GM23338 (cell line): ENCODE measurements around the gene SPEM3. TPM values are rescaled to one million over a fixed set of nuclear protein-coding genes. Genes with fewer than 3 reads are reported as not detected.

ENCODE experiments used
- ATAC-seq: fragments of 200-7000 bp; cut with Tn5 transposase; 3 replicates; pipeline ENCODE4 v1.9.1; 2020
- DNase-seq: peaks from one replicate; pipeline ENCODE4 v3.0.0-alpha.2; 2015; ENCODE audit warnings: low spot score
- H2AFZ ChIP-seq: fragments of 200-600 bp; sonication (generic); 2 replicates; pipeline ENCODE4 v1.8.0; 2016; ENCODE audit warnings: antibody characterized with exemption, mild to moderate bottlenecking, moderate library complexity
- H3F3A ChIP-seq: fragments of 200-600 bp; sonication (generic); replicated peaks from 2 replicates; pipeline ENCODE4 v1.8.0; 2017; ENCODE audit warnings: antibody characterized with exemption, mixed run types, low read depth
- H3K27ac ChIP-seq: fragments of 200-600 bp; sonication (generic); 2 replicates; pipeline ENCODE4 v1.6.1; 2016; ENCODE audit warnings: low read depth
- H3K27me3 ChIP-seq: fragments of 200-600 bp; sonication (generic); 2 replicates; pipeline ENCODE4 v1.8.0; 2016; ENCODE audit warnings: mild to moderate bottlenecking, mixed run types, moderate library complexity; ENCODE audit not compliant: insufficient read depth
- H3K36me3 ChIP-seq: fragments of 200-600 bp; sonication (generic); 2 replicates; pipeline ENCODE4 v1.8.0; 2016; ENCODE audit warnings: mild to moderate bottlenecking; ENCODE audit not compliant: insufficient read depth
- H3K4me1 ChIP-seq: fragments of 200-600 bp; sonication (generic); 2 replicates; pipeline ENCODE4 v1.8.0; 2016; ENCODE audit warnings: mild to moderate bottlenecking, moderate library complexity; ENCODE audit not compliant: insufficient read depth
- H3K4me2 ChIP-seq: fragments of 200-600 bp; sonication (generic); 2 replicates; pipeline ENCODE4 v1.7.1; 2017; ENCODE audit warnings: mixed run types
- H3K4me3 ChIP-seq: fragments of 200-600 bp; sonication (generic); 2 replicates; pipeline ENCODE4 v1.6.1; 2016; ENCODE audit warnings: mixed run types
- H3K79me2 ChIP-seq: fragments of 200-600 bp; sonication (generic); replicated peaks from 2 replicates; pipeline ENCODE4 v1.8.0; 2017; ENCODE audit warnings: mild to moderate bottlenecking; ENCODE audit not compliant: insufficient read depth
- H3K9me2 ChIP-seq: fragments of 200-600 bp; sonication (generic); 2 replicates; pipeline ENCODE4 v1.8.0; 2017; ENCODE audit not compliant: insufficient read depth
- H4K20me1 ChIP-seq: fragments of 200-600 bp; sonication (generic); replicated peaks from 2 replicates; pipeline ENCODE4 v1.8.0; 2017; ENCODE audit warnings: mild to moderate bottlenecking; ENCODE audit not compliant: insufficient read depth
- H3K27ac Mint-ChIP-seq: 2 replicates; pipeline ENCODE4 v1.8.0; 2020; ENCODE audit warnings: inconsistent platforms, mild to moderate bottlenecking, moderate library complexity, mixed read lengths
- H3K27me3 Mint-ChIP-seq: 3 replicates; pipeline ENCODE4 v1.8.0; 2022; ENCODE audit warnings: low read depth, mild to moderate bottlenecking, moderate library complexity, mixed read lengths, inconsistent platforms; ENCODE audit not compliant: insufficient read depth, poor library complexity
- H3K36me3 Mint-ChIP-seq: 3 replicates; pipeline ENCODE4 v1.8.0; 2021; ENCODE audit warnings: low read depth, mild to moderate bottlenecking, inconsistent platforms, moderate library complexity, mixed read lengths
- H3K4me1 Mint-ChIP-seq: 3 replicates; pipeline ENCODE4 v1.8.0; 2020; ENCODE audit warnings: mild to moderate bottlenecking, inconsistent platforms, mixed read lengths
- H3K4me3 Mint-ChIP-seq: 3 replicates; pipeline ENCODE4 v1.8.0; 2021; ENCODE audit warnings: moderate library complexity, mild to moderate bottlenecking, inconsistent platforms, mixed read lengths
- H3K9me3 Mint-ChIP-seq: 3 replicates; pipeline ENCODE4 v1.8.0; 2020; ENCODE audit warnings: moderate library complexity, mild to moderate bottlenecking, inconsistent platforms, mixed read lengths
- EZH2phosphoT487 ChIP-seq: fragments of 200-600 bp; sonication (generic); IDR thresholded peaks from one replicate; pipeline ENCODE4 v1.8.1; 2018; ENCODE audit warnings: antibody characterized with exemption; ENCODE audit not compliant: unreplicated experiment
- POLR2AphosphoS5 ChIP-seq: IDR thresholded peaks from 2 replicates; pipeline ENCODE4 v1.6.1; 2016; ENCODE audit warnings: antibody characterized with exemption, low read depth
- ZNF114 ChIP-seq: fragments of 250-450 bp; sonication (Bioruptor Pico); IDR thresholded peaks from 2 replicates; pipeline ENCODE4 v1.5.0; 2020; ENCODE audit warnings: mild to moderate bottlenecking, moderate library complexity
- ZNF331 ChIP-seq: fragments of 250-450 bp; sonication (Bioruptor Pico); IDR thresholded peaks from 2 replicates; pipeline ENCODE4 v1.5.0; 2020; ENCODE audit warnings: low read depth, mild to moderate bottlenecking, moderate library complexity
- polyA plus RNA-seq: library from polyadenylated mRNA; unstranded; fragments of >200 nt; fragmentation: Nextera tagmentation; extraction: Ambion mirVana; gene quantifications from 2 replicates; pipeline ENCODE4 v1.2.1, GENCODE V29; 2016
- total RNA-seq: library from RNA; depleted of rRNA; stranded (reverse); fragments of >200 nt; shearing (Covaris generic); gene quantifications from 2 replicates; pipeline ENCODE4 v1.2.3, GENCODE V29; 2014
- TF ChIP-seq, protein P1 (sequence below): IDR thresholded peaks from one replicate; pipeline ENCODE4 v1.6.1; 2018; ENCODE audit warnings: antibody characterized with exemption; ENCODE audit not compliant: unreplicated experiment
- TF ChIP-seq, protein P2 (sequence below): IDR thresholded peaks from 2 replicates; pipeline ENCODE4 v1.6.1; 2016; ENCODE audit warnings: antibody characterized with exemption
- TF ChIP-seq, protein P3 (sequence below): fragments of 250-450 bp; sonication (Bioruptor Pico); IDR thresholded peaks from 2 replicates; pipeline ENCODE4 v1.5.0; 2020; ENCODE audit warnings: mild to moderate bottlenecking, moderate library complexity

Gene SPEM3
- total and polyA plus RNA-seq, 2 experiments from 2014 or later, result not detected

DNA sequence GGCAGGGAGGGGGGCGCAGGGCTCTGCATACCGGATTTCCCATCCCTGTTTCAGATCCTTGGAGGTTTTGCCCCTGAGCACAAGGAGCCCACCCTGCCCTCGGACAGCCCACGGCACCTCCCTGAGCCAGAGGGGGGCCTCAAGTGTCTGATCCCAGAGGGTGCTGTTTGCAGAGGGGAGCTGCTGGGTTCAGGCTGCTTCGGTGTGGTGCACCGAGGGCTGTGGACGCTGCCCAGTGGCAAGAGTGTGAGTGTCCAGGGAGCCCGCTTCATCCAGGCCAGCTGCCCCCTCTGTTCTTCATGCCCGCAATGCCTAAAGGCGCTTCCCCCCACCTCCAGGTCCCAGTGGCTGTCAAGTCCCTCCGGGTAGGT lies 45.3 kb upstream of the SPEM3 start (continued):
- TF ChIP-seq ZNF331 (CRISPR knock-in tag), result no peak
- no peak for TF ChIP-seq EZH2phosphoT487
- TF ChIP-seq, protein P1, sequence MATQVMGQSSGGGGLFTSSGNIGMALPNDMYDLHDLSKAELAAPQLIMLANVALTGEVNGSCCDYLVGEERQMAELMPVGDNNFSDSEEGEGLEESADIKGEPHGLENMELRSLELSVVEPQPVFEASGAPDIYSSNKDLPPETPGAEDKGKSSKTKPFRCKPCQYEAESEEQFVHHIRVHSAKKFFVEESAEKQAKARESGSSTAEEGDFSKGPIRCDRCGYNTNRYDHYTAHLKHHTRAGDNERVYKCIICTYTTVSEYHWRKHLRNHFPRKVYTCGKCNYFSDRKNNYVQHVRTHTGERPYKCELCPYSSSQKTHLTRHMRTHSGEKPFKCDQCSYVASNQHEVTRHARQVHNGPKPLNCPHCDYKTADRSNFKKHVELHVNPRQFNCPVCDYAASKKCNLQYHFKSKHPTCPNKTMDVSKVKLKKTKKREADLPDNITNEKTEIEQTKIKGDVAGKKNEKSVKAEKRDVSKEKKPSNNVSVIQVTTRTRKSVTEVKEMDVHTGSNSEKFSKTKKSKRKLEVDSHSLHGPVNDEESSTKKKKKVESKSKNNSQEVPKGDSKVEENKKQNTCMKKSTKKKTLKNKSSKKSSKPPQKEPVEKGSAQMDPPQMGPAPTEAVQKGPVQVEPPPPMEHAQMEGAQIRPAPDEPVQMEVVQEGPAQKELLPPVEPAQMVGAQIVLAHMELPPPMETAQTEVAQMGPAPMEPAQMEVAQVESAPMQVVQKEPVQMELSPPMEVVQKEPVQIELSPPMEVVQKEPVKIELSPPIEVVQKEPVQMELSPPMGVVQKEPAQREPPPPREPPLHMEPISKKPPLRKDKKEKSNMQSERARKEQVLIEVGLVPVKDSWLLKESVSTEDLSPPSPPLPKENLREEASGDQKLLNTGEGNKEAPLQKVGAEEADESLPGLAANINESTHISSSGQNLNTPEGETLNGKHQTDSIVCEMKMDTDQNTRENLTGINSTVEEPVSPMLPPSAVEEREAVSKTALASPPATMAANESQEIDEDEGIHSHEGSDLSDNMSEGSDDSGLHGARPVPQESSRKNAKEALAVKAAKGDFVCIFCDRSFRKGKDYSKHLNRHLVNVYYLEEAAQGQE, result no peak

DNA sequence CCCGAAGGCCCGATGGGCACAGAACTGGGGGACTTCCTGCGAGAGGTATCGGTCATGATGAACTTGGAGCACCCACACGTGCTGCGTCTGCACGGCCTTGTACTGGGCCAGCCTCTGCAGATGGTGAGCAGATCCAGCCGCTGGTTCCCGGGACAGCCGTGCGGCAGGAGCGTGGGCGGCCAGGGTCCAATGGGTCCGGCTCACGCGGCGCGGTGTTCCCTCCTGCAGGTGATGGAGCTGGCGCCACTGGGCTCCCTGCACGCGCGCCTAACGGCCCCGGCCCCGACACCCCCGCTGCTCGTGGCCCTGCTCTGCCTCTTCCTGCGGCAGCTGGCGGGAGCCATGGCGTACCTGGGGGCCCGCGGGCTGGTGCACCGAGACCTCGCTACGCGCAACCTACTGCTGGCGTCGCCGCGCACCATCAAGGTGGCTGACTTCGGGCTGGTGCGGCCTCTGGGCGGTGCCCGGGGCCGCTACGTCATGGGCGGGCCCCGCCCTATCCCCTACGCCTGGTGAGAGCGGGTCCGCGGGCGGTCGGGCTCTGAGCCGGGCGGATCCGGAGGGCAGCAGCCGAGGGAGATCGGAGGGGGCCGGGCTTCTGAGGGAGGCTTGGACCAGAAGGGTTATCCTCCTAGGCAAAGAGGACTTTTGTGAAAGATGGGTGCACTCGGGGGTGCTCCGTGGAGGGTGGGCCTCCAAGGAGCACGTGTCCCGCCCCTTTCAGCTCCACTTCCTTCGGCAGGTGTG lies 44.7 kb upstream of the SPEM3 start:
- Mint-ChIP-seq H3K4me1 (peaks cover 21% of the 10 kb centered on the region), H3K9me3 (peaks cover 6% of the 10 kb centered on the region), H3K36me3 (peaks cover 7% of the 10 kb centered on the region; the same call in 2 of the 3 replicates), H3K27me3 (peaks cover 40% of the 10 kb centered on the region), H3K27ac (no peak overlapping the region), H3K4me3 (peak overlapping the region; percentile 66; the same call in 2 of the 3 replicates)
- peak overlapping the region; percentile 74 for H3K4me3 ChIP-seq
- H3K9me2 ChIP-seq, result no peaks in the 10 kb centered on the region
- no peaks in the 10 kb centered on the region for H3K79me2 ChIP-seq
- DNase-seq (peak; percentile 91), ATAC-seq (peak; percentile 88)
- peak overlapping the region; percentile 95 for H3K4me2 ChIP-seq
- peak overlapping the region; percentile 81; the same call in 1 of the 2 replicates for H2AFZ ChIP-seq
- peaks cover 20% of the 10 kb centered on the region; the same call in 1 of the 2 replicates for H3F3A ChIP-seq
- peaks cover 42% of the 10 kb centered on the region for H3K27me3 ChIP-seq
- H4K20me1 ChIP-seq, result no peaks in the 10 kb centered on the region; the same call in 1 of the 2 replicates
- H3K4me1 ChIP-seq, result peaks cover 17% of the 10 kb centered on the region
- H3K36me3 ChIP-seq, result no peaks in the 10 kb centered on the region; the same call in 1 of the 2 replicates
- H3K27ac ChIP-seq, result no peak overlapping the region
- TF ChIP-seq, protein P2, sequence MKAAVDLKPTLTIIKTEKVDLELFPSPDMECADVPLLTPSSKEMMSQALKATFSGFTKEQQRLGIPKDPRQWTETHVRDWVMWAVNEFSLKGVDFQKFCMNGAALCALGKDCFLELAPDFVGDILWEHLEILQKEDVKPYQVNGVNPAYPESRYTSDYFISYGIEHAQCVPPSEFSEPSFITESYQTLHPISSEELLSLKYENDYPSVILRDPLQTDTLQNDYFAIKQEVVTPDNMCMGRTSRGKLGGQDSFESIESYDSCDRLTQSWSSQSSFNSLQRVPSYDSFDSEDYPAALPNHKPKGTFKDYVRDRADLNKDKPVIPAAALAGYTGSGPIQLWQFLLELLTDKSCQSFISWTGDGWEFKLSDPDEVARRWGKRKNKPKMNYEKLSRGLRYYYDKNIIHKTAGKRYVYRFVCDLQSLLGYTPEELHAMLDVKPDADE, result no peak
- TF ChIP-seq, protein P3, sequence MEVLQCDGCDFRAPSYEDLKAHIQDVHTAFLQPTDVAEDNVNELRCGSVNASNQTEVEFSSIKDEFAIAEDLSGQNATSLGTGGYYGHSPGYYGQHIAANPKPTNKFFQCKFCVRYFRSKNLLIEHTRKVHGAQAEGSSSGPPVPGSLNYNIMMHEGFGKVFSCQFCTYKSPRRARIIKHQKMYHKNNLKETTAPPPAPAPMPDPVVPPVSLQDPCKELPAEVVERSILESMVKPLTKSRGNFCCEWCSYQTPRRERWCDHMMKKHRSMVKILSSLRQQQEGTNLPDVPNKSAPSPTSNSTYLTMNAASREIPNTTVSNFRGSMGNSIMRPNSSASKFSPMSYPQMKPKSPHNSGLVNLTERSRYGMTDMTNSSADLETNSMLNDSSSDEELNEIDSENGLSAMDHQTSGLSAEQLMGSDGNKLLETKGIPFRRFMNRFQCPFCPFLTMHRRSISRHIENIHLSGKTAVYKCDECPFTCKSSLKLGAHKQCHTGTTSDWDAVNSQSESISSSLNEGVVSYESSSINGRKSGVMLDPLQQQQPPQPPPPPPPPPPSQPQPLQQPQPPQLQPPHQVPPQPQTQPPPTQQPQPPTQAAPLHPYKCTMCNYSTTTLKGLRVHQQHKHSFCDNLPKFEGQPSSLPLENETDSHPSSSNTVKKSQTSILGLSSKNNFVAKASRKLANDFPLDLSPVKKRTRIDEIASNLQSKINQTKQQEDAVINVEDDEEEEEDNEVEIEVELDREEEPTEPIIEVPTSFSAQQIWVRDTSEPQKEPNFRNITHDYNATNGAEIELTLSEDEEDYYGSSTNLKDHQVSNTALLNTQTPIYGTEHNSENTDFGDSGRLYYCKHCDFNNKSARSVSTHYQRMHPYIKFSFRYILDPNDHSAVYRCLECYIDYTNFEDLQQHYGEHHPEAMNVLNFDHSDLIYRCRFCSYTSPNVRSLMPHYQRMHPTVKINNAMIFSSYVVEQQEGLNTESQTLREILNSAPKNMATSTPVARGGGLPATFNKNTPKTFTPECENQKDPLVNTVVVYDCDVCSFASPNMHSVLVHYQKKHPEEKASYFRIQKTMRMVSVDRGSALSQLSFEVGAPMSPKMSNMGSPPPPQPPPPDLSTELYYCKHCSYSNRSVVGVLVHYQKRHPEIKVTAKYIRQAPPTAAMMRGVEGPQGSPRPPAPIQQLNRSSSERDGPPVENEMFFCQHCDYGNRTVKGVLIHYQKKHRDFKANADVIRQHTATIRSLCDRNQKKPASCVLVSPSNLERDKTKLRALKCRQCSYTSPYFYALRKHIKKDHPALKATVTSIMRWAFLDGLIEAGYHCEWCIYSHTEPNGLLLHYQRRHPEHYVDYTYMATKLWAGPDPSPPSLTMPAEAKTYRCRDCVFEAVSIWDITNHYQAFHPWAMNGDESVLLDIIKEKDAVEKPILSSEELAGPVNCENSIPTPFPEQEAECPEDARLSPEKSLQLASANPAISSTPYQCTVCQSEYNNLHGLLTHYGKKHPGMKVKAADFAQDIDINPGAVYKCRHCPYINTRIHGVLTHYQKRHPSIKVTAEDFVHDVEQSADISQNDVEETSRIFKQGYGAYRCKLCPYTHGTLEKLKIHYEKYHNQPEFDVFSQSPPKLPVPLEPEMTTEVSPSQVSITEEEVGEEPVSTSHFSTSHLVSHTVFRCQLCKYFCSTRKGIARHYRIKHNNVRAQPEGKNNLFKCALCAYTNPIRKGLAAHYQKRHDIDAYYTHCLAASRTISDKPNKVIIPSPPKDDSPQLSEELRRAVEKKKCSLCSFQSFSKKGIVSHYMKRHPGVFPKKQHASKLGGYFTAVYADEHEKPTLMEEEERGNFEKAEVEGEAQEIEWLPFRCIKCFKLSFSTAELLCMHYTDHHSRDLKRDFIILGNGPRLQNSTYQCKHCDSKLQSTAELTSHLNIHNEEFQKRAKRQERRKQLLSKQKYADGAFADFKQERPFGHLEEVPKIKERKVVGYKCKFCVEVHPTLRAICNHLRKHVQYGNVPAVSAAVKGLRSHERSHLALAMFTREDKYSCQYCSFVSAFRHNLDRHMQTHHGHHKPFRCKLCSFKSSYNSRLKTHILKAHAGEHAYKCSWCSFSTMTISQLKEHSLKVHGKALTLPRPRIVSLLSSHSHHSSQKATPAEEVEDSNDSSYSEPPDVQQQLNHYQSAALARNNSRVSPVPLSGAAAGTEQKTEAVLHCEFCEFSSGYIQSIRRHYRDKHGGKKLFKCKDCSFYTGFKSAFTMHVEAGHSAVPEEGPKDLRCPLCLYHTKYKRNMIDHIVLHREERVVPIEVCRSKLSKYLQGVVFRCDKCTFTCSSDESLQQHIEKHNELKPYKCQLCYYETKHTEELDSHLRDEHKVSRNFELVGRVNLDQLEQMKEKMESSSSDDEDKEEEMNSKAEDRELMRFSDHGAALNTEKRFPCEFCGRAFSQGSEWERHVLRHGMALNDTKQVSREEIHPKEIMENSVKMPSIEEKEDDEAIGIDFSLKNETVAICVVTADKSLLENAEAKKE, result no peak
- TF ChIP-seq, protein P1, result peak; percentile 9
- TF ChIP-seq ZNF331 (CRISPR knock-in tag) (no peak), POLR2AphosphoS5 (peak; percentile 76), ZNF114 (CRISPR knock-in tag) (no peak)
